Measurements from ENCODE around the gene ASTN2. TPM values are rescaled to one million over a fixed set of nuclear protein-coding genes. Genes with fewer than 3 reads are reported as not detected.

ASTN2 gene
- total RNA-seq, 1 donor from 2014 or later = 13.6 TPM

GRCh38 chr9:116870566-116870965 is 544.3 kb downstream of the ASTN2 start:
- H3K27me3 ChIP-seq (ENCODE audit: insufficient read depth, low read length) = no peaks in the 10 kb centered on the region
- TF ChIP-seq CTCF (IDR thresholded peaks at IDR 0.05; ENCODE audit: insufficient read depth, low read depth, low read length) (no peak), EZH2 (IDR thresholded peaks at IDR 0.05; ENCODE audit: insufficient read depth, low read length) (no peak)
- H4K20me1 ChIP-seq (ENCODE audit: insufficient read depth, low read length) = no peaks in the 10 kb centered on the region
- Mint-ChIP-seq H3K4me3 (ENCODE audit: unreplicated experiment) (no peak overlapping the region), H3K9me3 (ENCODE audit: unreplicated experiment) (no peaks in the 10 kb centered on the region), H3K27me3 (ENCODE audit: low read depth, unreplicated experiment) (no peaks in the 10 kb centered on the region), H3K4me1 (ENCODE audit: low read depth, unreplicated experiment) (no peaks in the 10 kb centered on the region), H3K36me3 (ENCODE audit: low read depth, unreplicated experiment) (no peaks in the 10 kb centered on the region), H3K27ac (ENCODE audit: unreplicated experiment) (no peak overlapping the region)
- H3K9ac ChIP-seq (ENCODE audit: low read length) = no peak overlapping the region
- no peak overlapping the region for H3K27ac ChIP-seq (ENCODE audit: low read depth, low read length)
- DNase-seq (ENCODE audit: low read depth) (no peak), FAIRE-seq (no peak)
- H3K4me1 ChIP-seq (ENCODE audit: insufficient read depth, low read length) = no peaks in the 10 kb centered on the region
- no peak overlapping the region for H2AFZ ChIP-seq (ENCODE audit: low read depth, low read length)
- H3K4me2 ChIP-seq (ENCODE audit: low read length) = no peak overlapping the region
- H3K4me3 ChIP-seq (ENCODE audit: insufficient read depth, low read depth, low read length) = no peak overlapping the region
- H3K79me2 ChIP-seq (ENCODE audit: insufficient read depth, low read length) = no peaks in the 10 kb centered on the region
- no peaks in the 10 kb centered on the region for H3K9me3 ChIP-seq (ENCODE audit: insufficient read depth, low read depth, low read length)
- no peaks in the 10 kb centered on the region for H3K36me3 ChIP-seq (ENCODE audit: insufficient read depth, low read length)

GRCh38 chr9:116868201-116868600 is 546.7 kb downstream of the ASTN2 start:
- Mint-ChIP-seq H3K36me3 (ENCODE audit: low read depth, unreplicated experiment) (no peaks in the 10 kb centered on the region), H3K4me3 (ENCODE audit: unreplicated experiment) (no peak overlapping the region), H3K27ac (ENCODE audit: unreplicated experiment) (no peak overlapping the region), H3K27me3 (ENCODE audit: low read depth, unreplicated experiment) (no peaks in the 10 kb centered on the region), H3K4me1 (ENCODE audit: low read depth, unreplicated experiment) (peaks cover 1% of the 10 kb centered on the region), H3K9me3 (ENCODE audit: unreplicated experiment) (no peaks in the 10 kb centered on the region)
- TF ChIP-seq EZH2 (IDR thresholded peaks at IDR 0.05; ENCODE audit: insufficient read depth, low read length) = no peak
- no peak for TF ChIP-seq CTCF (IDR thresholded peaks at IDR 0.05; ENCODE audit: insufficient read depth, low read depth, low read length)
- H3K36me3 ChIP-seq (ENCODE audit: insufficient read depth, low read length) = no peaks in the 10 kb centered on the region
- no peaks in the 10 kb centered on the region for H3K27me3 ChIP-seq (ENCODE audit: insufficient read depth, low read length)
- H3K79me2 ChIP-seq (ENCODE audit: insufficient read depth, low read length) = no peaks in the 10 kb centered on the region
- H3K4me1 ChIP-seq (ENCODE audit: insufficient read depth, low read length) = no peaks in the 10 kb centered on the region
- H3K4me3 ChIP-seq (ENCODE audit: insufficient read depth, low read depth, low read length) = no peak overlapping the region
- H3K27ac ChIP-seq (ENCODE audit: low read depth, low read length) = no peak overlapping the region
- no peak overlapping the region for H3K4me2 ChIP-seq (ENCODE audit: low read length)
- H3K9ac ChIP-seq (ENCODE audit: low read length) = no peak overlapping the region
- H3K9me3 ChIP-seq (ENCODE audit: insufficient read depth, low read depth, low read length) = no peaks in the 10 kb centered on the region
- FAIRE-seq (no peak), DNase-seq (ENCODE audit: low read depth) (no peak)
- no peak overlapping the region for H2AFZ ChIP-seq (ENCODE audit: low read depth, low read length)
- no peaks in the 10 kb centered on the region for H4K20me1 ChIP-seq (ENCODE audit: insufficient read depth, low read length)

- Histone ChIP-seq H4K20me1 (ENCODE audit: insufficient read depth, low read length) (no peaks in the 10 kb centered on the region), H3K9me3 (ENCODE audit: insufficient read depth, low read depth, low read length) (no peaks in the 10 kb centered on the region), H3K79me2 (ENCODE audit: insufficient read depth, low read length) (no peaks in the 10 kb centered on the region), H3K4me3 (ENCODE audit: insufficient read depth, low read depth, low read length) (no peak overlapping the region), H3K27ac (ENCODE audit: low read depth, low read length) (no peak overlapping the region), H3K36me3 (ENCODE audit: insufficient read depth, low read length) (no peaks in the 10 kb centered on the region), H3K27me3 (ENCODE audit: insufficient read depth, low read length) (no peaks in the 10 kb centered on the region), H2AFZ (ENCODE audit: low read depth, low read length) (no peak overlapping the region), H3K4me1 (ENCODE audit: insufficient read depth, low read length) (no peaks in the 10 kb centered on the region), H3K9ac (ENCODE audit: low read length) (no peak overlapping the region), H3K4me2 (ENCODE audit: low read length) (no peak overlapping the region)
- TF ChIP-seq EZH2 (IDR thresholded peaks at IDR 0.05; ENCODE audit: insufficient read depth, low read length) (no peak), CTCF (IDR thresholded peaks at IDR 0.05; ENCODE audit: insufficient read depth, low read depth, low read length) (no peak)
- no peak overlapping the region for H3K4me3 Mint-ChIP-seq (ENCODE audit: unreplicated experiment)
- FAIRE-seq (no peak), DNase-seq (ENCODE audit: low read depth) (no peak)
- peaks cover 3% of the 10 kb centered on the region for H3K4me1 Mint-ChIP-seq (ENCODE audit: low read depth, unreplicated experiment)
- H3K9me3 Mint-ChIP-seq (ENCODE audit: unreplicated experiment) = no peaks in the 10 kb centered on the region
- H3K27ac Mint-ChIP-seq (ENCODE audit: unreplicated experiment) = no peak overlapping the region
- no peaks in the 10 kb centered on the region for H3K36me3 Mint-ChIP-seq (ENCODE audit: low read depth, unreplicated experiment)
- no peaks in the 10 kb centered on the region for H3K27me3 Mint-ChIP-seq (ENCODE audit: low read depth, unreplicated experiment)
These were observed 553.5 kb downstream of the ASTN2 start for GRCh38 chr9:116861321-116861720.
